ENCODE data around the gene ANXA4. TPM values are rescaled to one million over a fixed set of nuclear protein-coding genes. Genes with fewer than 3 reads are reported as not detected.
A peak's percentile ranks its signal among the peaks of the same experiment; 100 is the strongest.
"Not testable (repeated sequence)": the region's sequence is repeated elsewhere in the genome, so short reads cannot be mapped to it uniquely, and the experiment has no call there.

The ANXA4 gene
- total RNA-seq, 1 donor from 2014 or later: 84.5 TPM

- TF ChIP-seq CTCF (conservative IDR thresholded peaks at IDR 0.05): no peak
- Mint-ChIP-seq H3K36me3 (peaks cover 15% of the 10 kb centered on the region), H3K4me1 (ENCODE audit: unreplicated experiment) (peaks cover 48% of the 10 kb centered on the region), H3K9me3 (no peaks in the 10 kb centered on the region), H3K4me3 (peak overlapping the region; percentile 85), H3K27ac (peak overlapping the region; percentile 85), H3K27me3 (no peaks in the 10 kb centered on the region)
- no peak for DNase-seq (ENCODE audit: extremely low spot score, unreplicated experiment)
Observed at GRCh38 chr2:69797235-69797634, 55.3 kb downstream of the ANXA4 start.

- H3K9me3 Mint-ChIP-seq: no peaks in the 10 kb centered on the region
- no peak for TF ChIP-seq CTCF (conservative IDR thresholded peaks at IDR 0.05)
- peak overlapping the region; percentile 85 for H3K27ac Mint-ChIP-seq
- peaks cover 15% of the 10 kb centered on the region for H3K36me3 Mint-ChIP-seq
- H3K4me1 Mint-ChIP-seq (ENCODE audit: unreplicated experiment): peaks cover 49% of the 10 kb centered on the region
- H3K27me3 Mint-ChIP-seq: no peaks in the 10 kb centered on the region
- H3K4me3 Mint-ChIP-seq: peak overlapping the region; percentile 85
- no peak for DNase-seq (ENCODE audit: extremely low spot score, unreplicated experiment)
Observed at GRCh38 chr2:69797836-69798289, 55.9 kb downstream of the ANXA4 start.

- Mint-ChIP-seq H3K4me1 (ENCODE audit: unreplicated experiment) (peaks cover 49% of the 10 kb centered on the region), H3K27ac (peak overlapping the region; percentile 85), H3K9me3 (no peaks in the 10 kb centered on the region), H3K27me3 (no peaks in the 10 kb centered on the region), H3K4me3 (peak overlapping the region; percentile 85), H3K36me3 (peaks cover 15% of the 10 kb centered on the region)
- DNase-seq (ENCODE audit: extremely low spot score, unreplicated experiment): no peak
- TF ChIP-seq CTCF (conservative IDR thresholded peaks at IDR 0.05): no peak
Observed at GRCh38 chr2:69798290-69798908, 56.5 kb downstream of the ANXA4 start.

- Mint-ChIP-seq H3K4me1 (ENCODE audit: unreplicated experiment) (peaks cover 49% of the 10 kb centered on the region), H3K27me3 (no peaks in the 10 kb centered on the region)
- TF ChIP-seq CTCF (conservative IDR thresholded peaks at IDR 0.05): no peak
Observed at GRCh38 chr2:69798909-69799526, 57.1 kb downstream of the ANXA4 start.

GRCh38 chr2:69801745-69802290, 59.9 kb downstream of the ANXA4 start:
- no peak overlapping the region for H3K4me3 Mint-ChIP-seq
- H3K4me1 Mint-ChIP-seq (ENCODE audit: unreplicated experiment): peaks cover 43% of the 10 kb centered on the region
- H3K27ac Mint-ChIP-seq: no peak overlapping the region
- H3K36me3 Mint-ChIP-seq: peaks cover 17% of the 10 kb centered on the region
- DNase-seq (ENCODE audit: extremely low spot score, unreplicated experiment): no peak
- no peaks in the 10 kb centered on the region for H3K27me3 Mint-ChIP-seq
- no peaks in the 10 kb centered on the region for H3K9me3 Mint-ChIP-seq
- no peak for TF ChIP-seq CTCF (conservative IDR thresholded peaks at IDR 0.05)

More at GRCh38 chr2:69798909-69799526, 57.1 kb downstream of the ANXA4 start:
- H3K27ac Mint-ChIP-seq: peak overlapping the region; percentile 85
- no peak for DNase-seq (ENCODE audit: extremely low spot score, unreplicated experiment)
- no peaks in the 10 kb centered on the region for H3K9me3 Mint-ChIP-seq
- peak overlapping the region; percentile 85 for H3K4me3 Mint-ChIP-seq
- peaks cover 15% of the 10 kb centered on the region for H3K36me3 Mint-ChIP-seq

GRCh38 chr2:69802781-69803367, 60.9 kb downstream of the ANXA4 start:
- peaks cover 17% of the 10 kb centered on the region for H3K36me3 Mint-ChIP-seq
- H3K27me3 Mint-ChIP-seq: not testable (repeated sequence)

More at GRCh38 chr2:69802781-69803367, 60.9 kb downstream of the ANXA4 start:
- not testable (repeated sequence) for H3K27ac Mint-ChIP-seq; DNase-seq (ENCODE audit: extremely low spot score, unreplicated experiment); H3K4me3 Mint-ChIP-seq; H3K9me3 Mint-ChIP-seq
- peaks cover 34% of the 10 kb centered on the region for H3K4me1 Mint-ChIP-seq (ENCODE audit: unreplicated experiment)
